ENCODE measurements around the gene SHROOM2.

The SHROOM2 gene

DNA sequence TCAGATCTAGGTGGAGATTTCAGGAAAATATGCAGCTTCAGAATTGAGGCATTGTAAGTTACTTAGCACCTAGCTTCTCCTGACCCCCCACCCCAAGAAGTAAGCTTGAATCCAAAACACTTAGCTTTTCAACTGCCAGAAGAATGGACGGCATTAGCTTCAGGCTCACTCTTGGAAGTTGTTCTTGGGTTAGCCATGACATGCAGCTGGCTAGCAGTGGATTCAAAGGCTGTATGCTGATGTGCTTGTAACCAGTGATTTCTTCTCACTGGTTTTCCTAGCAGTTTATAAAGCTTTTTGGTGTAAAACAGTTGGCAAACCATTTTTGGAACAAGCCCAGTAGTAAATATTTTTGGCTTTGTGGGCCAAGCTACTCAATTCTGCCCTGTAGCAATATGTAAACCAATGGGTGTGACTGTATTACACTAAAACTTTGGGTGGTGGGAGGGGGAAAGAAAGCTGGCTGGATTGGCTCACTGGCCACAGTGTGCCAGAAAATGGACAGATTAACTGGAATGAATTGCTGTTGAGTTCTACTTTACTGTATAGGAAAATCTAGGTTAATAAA lies 85.6 kb downstream of the SHROOM2 start:
- no peak for DNase-seq

DNA sequence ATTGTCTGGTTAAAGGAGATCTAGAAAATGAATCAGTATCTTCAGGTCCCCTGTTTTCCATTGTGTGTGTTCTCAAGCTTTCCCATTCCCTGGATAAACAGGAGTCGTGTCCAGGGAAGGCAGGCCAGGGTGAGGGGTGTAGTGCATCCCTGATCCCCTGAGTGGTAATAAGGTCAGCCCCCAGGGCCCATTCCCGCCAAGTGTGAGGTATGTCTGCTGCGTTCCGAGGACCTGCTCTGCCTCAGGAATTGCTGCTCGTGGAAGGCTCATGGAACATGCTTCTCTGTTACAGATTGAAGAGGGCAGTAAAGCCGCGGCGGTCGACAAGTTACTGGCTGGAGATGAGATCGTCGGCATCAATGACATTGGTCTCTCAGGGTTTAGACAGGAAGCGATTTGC lies 87.1 kb downstream of the SHROOM2 start:
- no peak for DNase-seq

DNA sequence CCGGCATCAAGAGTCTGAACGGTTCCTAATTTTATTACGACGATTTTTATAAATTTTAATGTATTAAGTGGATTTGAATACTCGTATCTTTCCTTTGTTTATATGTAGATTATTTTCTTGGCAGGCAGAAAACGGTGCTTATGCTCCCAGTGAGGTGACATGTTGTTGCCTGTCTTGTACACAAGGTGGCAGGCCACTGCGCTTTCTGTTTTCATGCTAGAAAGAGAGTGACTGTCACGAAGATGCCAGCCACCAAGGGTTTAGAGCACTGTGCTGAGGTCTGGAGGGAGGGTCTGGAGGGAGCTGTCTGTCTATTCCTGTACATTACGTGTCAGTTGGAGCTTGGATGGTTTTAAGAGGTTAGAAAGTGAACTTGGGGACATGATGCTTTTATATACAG lies 87.7 kb downstream of the SHROOM2 start:
- peak; percentile 2 for DNase-seq

DNA sequence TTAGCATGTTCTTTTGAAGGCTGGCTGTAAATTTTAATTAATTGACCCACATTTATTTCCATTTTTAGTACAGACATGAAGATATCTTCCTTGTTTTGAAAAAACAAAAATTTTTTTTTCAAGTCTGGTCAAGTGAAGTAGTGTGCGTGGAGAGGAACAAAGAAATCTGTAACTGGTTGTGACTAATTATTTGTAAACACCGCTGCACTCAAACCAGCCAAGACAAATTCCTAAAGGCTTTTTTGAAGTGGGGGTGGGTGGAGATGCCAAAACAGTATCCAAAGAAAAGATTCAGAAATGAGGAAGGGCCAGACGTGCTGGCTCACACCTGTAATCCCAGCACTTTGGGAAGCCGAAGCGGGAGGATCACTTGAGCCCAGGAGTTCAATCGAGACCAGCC lies 88.3 kb downstream of the SHROOM2 start:
- no peak for DNase-seq

DNA sequence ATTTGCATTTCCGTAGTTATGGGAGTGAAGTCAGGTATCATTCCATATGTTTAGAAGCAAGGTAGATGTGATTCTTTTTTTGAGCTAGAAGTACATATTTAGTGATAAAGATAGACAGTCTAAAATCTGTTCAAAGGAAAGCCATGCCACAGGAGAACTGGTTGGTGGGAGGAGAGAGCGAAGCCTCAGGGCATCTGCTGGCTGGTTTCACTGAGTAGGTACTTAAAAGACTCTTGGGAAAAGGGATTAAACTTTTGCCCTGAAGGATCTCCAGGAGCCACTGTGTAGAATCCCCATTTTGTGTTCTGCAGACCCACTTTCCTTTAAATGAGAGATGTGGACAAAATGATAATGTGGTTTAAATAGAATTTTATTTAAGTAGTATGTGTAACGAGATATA lies 89.6 kb downstream of the SHROOM2 start:
- DNase-seq = no peak

DNA sequence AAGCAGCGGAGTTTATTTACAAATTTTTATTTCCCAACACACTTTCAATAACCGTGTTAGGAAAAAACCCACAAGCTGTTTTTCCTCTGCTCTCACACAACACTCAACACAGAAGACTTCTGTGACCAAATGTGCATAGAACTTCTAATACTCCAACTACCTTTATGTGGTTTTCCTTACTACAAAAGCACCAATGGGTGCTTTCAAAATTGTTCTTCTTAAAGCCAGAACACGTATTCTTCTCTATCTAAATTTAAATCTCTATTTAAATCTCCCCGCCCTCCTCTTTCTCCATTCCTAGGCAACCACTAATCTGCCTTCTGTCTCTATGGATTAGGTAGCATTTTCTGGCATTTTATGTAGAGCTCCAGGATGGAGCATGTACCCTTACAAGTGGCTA lies 90.0 kb downstream of the SHROOM2 start:
- DNase-seq = no peak

DNA sequence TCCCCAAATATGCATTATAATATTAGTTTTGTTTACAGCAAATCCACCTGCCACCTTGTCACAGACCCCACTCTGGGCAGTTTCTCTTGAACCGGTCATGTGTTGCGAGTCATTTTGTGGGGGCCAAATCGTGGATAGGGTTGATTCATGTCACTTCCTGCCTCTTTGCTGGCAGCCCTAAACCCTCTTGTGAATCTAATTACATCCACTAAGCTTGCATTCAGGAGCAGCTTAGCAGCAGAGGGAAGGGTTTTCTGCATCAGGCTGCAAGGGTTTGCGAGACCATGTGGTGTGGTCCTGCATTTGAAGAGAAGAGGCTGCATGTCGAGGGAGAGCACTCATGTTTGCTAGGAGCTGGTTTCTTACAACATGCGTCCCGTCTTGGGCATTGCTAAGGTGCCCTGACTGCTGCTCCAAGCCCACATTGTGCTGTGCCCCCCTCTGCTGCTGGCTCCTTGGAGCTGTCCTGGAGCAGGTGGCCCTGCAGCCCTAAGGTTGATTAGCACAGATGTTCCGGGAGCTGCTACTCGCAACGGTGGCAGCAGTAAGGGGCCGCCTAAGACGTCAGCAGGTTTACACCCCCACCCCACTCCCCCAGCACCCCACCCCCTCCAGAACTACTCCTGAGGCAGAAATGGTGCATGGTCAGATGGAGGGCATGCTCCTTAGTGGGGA lies 92.1 kb downstream of the SHROOM2 start:
- no peak for DNase-seq

DNA sequence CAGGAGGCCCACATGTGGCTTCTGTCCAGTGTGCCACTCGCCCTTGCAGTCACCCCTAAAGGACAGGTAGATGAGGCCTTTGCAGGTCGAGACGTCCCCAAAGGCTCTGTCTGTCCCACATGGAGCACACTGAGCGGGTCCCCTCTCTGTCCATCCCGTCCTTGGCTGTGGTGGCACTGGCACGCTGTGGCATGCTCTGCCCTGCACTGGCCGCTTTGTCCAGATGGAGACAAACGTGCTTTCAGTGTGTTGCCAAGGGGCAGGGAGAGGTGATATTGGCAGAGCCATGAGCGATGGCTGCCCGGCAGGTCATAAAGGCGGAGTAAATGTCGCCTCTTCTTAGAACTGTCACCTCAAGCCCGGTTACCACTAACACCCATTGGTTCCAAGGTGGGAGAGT lies 94.0 kb downstream of the SHROOM2 start:
- DNase-seq = no peak

DNA sequence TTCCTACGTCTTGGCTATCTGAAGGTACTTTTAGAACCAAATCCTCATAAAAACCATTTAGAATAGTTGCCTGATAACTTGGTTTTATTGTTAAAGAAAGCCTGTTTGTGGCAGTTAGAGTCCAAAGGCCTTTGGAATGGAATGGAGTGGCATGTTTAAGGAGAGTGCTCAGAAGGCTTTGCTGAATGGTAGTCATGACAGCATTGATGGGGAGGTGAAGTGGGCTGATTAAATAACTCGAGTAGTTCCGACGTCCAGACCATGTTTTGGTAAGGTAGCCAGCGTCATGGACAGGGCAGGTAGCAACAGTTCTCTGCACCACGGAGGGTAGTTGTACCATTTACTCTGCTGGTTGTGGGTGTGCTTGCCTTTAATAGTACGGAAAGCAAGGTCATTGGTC lies 94.6 kb downstream of the SHROOM2 start:
- no peak for DNase-seq

DNA sequence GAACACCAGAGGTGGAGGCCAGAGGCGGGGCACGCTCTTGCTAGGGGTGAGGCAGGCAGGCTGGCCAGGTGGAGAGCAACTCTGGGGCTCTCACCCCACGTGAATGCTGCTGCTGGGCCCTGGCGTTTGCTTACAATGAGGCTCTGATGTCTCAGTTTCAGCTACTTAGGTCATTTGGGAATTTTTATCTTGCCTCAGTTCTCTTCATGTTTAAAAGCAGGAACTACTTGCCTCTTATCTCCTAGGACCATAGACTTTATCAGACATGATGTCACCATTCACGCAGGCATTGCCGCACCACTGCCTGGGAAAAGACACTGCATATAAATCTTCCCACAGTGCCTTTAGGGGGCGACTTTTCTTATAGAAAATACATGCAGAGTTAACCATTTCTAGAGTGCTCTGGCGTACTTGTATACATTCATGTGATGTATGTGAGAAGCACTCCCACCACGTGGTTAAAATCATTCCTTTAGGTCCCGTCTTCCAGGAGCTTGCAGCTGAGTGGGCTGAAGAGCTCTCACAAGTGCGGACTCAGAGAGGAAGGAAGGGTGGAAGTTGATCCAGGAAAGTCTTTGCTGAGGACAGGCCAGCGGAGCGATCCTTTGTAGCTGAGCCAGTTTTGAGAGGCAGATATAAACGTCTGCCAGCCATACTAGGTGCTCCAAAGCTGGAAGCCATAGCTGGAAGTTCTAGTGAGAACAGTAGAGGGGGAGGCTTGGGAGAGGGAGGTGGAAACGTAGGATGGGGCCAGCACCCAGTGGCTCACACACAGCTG lies 96.6 kb downstream of the SHROOM2 start:
- DNase-seq = no peak

DNA sequence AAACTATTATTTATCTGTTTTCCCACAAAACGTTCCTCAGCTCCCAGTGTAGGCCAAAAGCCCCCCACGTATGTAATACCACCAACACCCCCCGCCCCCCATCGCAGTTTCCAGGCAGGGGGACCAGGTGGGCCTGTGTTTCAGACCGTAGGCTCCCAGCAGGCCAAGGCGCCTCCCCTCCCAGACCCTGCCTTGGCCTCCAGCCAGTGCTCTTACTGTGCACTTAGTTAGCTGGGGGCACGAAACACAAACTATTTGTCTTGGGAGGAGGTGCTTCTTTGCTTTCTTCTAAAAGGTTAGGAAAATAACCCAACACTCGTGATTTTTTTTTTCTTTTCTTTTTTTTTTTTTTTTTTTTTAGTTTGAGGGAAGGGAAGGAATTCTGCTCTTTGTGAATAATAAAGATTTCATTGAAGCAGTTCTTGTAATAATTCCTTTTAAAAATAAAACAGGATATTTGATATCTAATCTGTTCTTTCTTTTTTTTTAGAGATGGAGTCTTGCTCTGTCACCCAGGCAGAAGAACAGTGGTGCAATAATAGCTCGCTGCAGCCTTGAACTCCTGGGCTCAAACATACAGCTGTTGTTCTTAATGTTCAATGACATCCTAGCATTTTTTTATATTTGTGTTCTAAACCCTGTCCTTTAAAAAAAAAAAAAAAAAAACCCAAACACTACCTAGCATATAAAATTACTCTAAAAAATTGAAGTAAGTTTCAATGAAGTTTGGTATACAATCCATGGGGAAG lies 98.0 kb downstream of the SHROOM2 start:
- DNase-seq = no peak

DNA sequence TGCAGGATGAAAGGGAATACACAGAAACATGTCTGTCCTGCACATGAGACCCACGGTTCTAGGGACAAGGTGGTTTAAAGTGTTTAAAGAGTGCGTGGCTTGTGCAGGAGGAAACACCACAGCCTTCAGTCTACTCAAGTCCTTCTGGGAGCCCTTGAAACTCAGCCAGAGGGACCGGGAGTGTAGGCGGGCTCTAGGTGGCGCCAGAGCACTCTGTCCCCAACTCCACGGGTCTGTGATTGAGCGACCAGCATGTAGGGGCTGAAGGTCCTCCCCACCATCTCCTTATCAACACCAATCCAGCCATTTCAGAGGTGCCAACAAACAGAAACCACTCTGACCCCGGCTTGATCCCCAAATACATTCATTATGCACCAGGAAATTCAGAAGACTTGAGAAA lies 98.9 kb downstream of the SHROOM2 start:
- peak; percentile 18 for DNase-seq

DNA sequence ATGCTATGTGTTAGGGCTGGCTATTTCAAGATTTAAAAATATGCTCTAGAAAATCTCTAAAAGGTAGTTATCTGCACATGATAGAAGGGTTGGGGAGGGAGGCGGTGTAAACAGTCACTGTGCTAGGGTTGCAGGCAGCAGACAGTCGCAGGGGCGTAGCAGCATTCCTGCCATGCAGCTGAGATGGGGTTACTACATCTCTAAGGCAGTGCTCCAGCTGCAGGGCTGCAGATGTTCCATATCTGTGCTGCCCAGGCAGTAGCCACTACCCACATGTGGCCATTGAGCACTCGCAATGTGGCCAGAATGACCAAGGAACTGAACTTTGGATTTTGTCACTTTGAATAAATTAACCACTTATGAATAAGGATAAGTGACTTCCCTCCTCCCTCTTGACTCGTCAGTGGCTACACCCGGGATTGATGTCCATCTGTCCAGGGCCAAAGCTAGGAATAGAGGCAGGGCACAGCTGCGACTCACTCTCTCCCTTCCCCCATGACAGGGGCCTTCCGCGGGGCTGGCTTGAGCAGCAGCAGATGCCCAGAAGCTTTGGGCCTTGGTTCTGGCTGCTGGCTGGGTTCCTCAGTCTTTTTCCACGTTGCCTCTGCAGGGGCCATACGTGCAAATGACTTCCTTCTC lies 101.5 kb downstream of the SHROOM2 start:
- no peak for DNase-seq

DNA sequence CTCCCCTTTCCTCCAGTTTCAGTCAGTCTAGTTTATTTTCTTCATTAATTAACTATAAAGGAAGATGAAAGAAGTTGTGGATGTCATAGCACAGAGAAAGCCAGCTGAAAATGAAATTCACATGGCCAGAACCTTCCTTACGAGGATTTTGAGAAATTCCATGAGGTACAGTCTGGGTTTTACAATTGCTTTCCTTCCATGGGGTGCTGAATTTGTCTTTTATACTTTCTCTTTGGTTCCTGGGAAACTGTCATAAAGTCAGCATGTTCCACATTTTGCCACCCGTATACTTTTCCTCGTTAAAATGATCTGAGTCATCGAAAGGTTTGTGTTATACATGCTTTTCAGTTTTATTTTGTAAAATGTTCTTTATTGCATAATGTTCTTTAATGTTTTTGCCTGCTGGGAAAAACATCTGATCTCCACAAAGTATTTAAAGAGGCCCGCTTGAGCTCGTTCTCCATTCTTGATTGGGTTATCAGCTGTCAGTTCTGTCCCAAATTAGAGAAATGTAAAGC lies 102.8 kb downstream of the SHROOM2 start:
- DNase-seq = no peak

DNA sequence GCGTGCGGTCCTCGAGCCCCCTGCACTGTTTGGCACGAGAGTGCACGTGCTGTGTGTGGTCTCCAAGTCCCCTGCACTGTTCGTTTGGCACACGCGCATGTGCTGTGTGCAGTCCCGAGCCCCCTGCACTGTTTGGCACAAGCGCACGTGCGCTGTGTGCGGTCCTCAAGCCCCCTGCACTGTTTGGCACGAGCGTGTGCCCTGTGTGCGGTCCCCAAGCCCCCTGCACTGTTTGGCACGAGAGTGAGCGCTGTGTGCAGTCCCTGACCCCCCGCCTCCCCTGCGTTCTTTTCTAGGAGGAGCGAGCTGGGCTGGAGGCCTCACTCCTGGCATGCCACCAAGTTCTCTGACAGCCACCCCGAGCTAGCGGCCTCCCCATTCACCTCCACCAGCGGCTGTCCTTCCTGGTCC lies 104.5 kb downstream of the SHROOM2 start:
- DNase-seq = no peak

DNA sequence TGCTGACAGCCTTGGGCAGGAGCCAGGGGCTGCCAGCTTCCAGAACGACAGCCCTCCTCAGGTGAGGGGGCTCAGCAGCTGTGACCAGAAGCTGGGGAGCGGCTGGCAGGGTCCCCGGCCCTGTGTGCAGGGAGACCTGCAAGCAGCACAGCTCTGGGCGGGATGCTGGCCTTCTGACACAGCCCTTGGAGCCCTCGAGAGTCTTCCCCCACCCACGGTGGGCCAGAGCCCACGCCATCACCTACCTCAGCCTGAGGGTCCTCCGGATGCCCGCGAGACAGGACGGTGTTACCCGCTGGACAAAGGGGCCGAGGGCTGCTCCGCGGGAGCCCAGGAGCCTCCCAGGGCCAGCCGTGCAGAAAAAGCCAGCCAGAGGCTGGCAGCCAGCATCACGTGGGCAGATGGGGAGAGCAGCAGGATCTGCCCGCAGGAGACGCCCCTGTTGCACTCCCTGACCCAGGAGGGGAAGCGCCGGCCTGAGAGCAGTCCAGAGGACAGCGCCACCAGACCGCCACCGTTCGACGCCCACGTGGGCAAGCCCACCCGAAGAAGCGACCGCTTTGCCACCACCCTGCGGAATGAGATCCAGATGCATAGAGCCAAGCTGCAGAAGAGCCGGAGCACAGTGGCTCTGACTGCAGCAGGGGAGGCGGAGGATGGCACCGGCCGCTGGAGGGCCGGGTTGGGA lies 109.1 kb downstream of the SHROOM2 start:
- no peak for DNase-seq

DNA sequence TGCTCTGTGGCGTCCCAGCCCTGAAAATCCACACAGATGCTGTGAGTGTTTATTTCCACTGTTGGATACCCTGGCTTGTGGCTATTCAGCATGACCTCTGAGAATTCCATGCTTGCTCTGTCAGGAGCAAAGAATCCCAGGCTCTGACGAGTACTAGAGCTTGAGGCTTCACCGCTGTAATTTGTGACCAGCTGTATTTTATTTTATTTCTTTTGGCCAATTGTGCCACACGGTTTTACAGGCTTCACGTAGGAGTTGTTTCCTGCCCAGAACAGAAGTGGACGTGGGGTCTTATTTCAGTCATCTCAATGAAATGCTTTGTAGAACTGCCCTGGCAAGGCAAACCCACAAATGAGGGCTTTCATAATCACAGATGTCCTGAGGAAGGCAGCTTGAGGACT lies 111.5 kb downstream of the SHROOM2 start:
- DNase-seq = no peak

DNA sequence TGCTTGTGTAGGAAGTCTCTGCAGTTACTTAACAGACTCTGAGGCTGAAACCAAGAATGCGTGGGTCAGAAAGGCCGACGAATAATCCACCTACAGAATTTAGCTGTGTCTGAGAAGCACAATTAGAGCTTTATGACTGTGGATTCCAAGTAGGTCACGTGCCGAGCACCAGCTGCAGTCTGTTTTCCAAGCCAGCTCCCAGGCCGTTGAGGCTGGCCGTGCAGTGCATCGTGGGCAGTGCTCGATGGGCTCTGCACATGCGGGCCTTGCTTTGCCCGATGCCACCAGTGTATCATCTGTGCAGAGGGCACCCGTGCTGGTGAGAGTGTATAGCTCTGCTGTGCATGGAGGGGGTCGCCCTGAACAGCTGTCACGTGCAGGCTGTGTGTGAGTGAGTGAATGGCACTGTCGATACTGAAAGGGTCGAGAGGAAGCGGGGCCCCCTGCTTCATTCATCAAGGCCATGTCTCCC lies 113.4 kb downstream of the SHROOM2 start:
- DNase-seq = no peak

DNA sequence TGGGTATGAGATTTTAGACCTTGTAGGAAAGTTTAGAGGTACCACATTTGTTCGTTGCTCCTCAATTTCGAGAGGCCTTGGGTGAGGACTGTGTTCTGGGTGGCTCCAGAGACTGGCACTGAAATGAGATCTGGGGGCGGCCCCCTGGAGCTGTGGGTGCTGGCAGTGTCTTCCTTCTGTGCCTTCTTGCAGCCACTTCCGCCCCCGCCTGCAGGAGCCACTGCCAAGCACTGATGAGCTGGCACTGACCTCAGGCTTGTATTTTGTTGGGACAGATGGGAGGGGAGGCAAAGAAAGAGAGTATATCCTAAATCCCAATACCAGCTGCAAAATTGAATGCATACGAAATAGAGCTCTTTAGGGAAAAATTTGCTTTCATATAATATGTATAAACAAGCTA lies 116.4 kb downstream of the SHROOM2 start:
- no peak for DNase-seq

DNA sequence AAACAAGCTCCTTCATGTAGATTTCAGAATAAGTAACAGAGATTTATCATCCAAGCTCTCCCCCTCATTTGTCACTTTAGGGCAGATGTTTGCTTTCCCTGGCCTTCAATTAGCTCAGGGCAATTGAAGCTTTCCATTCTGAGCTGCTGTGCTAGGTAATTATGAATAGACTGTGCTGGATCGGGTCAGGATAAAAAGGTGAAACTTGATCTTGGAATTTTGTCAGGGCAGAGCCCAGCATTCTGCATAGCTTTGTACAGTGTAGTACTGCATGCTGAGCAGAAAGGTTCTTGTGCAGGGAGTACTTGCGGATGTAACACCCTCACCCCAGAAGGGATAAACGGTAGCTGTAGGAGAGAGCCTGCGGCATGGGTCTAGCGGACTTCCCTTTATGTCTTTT lies 116.9 kb downstream of the SHROOM2 start:
- DNase-seq = no peak

DNA sequence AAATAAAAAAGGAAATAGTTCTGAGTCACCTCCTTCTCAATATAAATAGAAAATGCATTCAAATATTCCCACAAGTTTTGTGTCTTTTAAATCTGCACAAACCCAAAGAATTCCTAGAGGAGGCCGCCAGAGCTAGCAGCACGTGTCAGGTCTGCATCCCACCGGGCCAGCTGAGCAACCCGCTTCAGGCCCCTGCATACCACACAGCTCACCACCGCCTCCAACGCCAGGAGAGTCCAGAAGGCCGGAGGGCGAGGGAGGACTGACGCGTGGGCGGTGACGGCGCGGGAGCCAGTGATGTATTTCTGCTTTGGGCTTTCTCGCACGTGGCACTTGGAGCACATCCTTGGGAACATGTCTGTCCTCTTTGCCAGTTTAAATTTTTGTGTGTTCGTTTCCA lies 119.1 kb downstream of the SHROOM2 start:
- DNase-seq = no peak

DNA sequence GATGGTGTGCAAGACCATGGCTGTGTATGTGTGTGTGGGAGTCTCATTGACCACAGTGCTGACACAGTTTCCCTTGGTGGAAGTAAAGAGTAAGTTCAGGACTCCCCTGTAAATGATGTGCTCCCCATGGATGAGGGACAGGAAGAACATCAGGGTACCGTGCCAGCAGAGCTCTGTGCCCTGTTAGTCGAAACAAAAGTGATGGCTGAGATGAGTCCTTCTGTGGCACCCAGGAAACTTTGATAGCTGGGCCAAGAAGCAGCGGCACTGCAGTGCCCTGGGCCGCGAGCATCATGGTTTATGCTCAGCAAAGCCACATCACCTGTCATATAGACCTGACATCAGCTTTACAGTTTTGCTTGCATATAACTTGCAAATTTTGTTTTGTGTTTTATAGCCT lies 119.5 kb downstream of the SHROOM2 start:
- no peak for DNase-seq
